Glutamatergic neuron (in vitro differentiated cells): Measurements from ENCODE around the gene S100A7A. TPM values are rescaled to one million over a fixed set of nuclear protein-coding genes. Genes with fewer than 3 reads are reported as not detected.
"Not testable (repeated sequence)": the region's sequence is repeated elsewhere in the genome, so short reads cannot be mapped to it uniquely, and the experiment has no call there.

Experiments used
- DNase-seq: peaks from one replicate; pipeline ENCODE4 v3.0.0; 2022
- H3K27ac Mint-ChIP-seq: one replicate; pipeline ENCODE4 v1.8.0; 2020; ENCODE audit warnings: mild to moderate bottlenecking, mixed read lengths, inconsistent platforms; ENCODE audit not compliant: unreplicated experiment
- H3K27me3 Mint-ChIP-seq: one replicate; pipeline ENCODE4 v1.8.0; 2020; ENCODE audit warnings: mild to moderate bottlenecking, moderate library complexity, mixed read lengths, inconsistent platforms; ENCODE audit not compliant: unreplicated experiment
- H3K36me3 Mint-ChIP-seq: one replicate; pipeline ENCODE4 v1.8.0; 2020; ENCODE audit warnings: mild to moderate bottlenecking, mixed read lengths, inconsistent platforms; ENCODE audit not compliant: unreplicated experiment
- H3K4me1 Mint-ChIP-seq: one replicate; pipeline ENCODE4 v1.8.0; 2020; ENCODE audit warnings: mild to moderate bottlenecking, low read depth, mixed read lengths, inconsistent platforms; ENCODE audit not compliant: unreplicated experiment
- H3K4me3 Mint-ChIP-seq: one replicate; pipeline ENCODE4 v1.8.0; 2020; ENCODE audit warnings: mild to moderate bottlenecking, mixed read lengths, inconsistent platforms; ENCODE audit not compliant: unreplicated experiment
- H3K9me3 Mint-ChIP-seq: one replicate; pipeline ENCODE4 v1.8.0; 2020; ENCODE audit warnings: mild to moderate bottlenecking, moderate library complexity, mixed read lengths, inconsistent platforms; ENCODE audit not compliant: unreplicated experiment
- CTCF ChIP-seq: fragments of 200-600 bp; sonication (generic); IDR thresholded peaks from one replicate; pipeline ENCODE4 v1.5.0; 2021; ENCODE audit not compliant: partially characterized antibody, unreplicated experiment
- total RNA-seq: library from RNA; stranded (reverse); fragmentation: NEBNext Ultra II Directional; extraction: Animal tissue kit (Norgen Biotek cat#: 25700); gene quantifications from one replicate; pipeline ENCODE4 v1.2.1, GENCODE V29; 2021; ENCODE audit not compliant: unreplicated experiment

Gene S100A7A
- total RNA-seq, 1 donor from 2014 or later, result not detected

- no peak for DNase-seq
- peaks cover 14% of the 10 kb centered on the region for H3K27me3 Mint-ChIP-seq
Observed at GRCh38 chr1:153401461-153401860, 14.9 kb upstream of the S100A7A start.

DNA sequence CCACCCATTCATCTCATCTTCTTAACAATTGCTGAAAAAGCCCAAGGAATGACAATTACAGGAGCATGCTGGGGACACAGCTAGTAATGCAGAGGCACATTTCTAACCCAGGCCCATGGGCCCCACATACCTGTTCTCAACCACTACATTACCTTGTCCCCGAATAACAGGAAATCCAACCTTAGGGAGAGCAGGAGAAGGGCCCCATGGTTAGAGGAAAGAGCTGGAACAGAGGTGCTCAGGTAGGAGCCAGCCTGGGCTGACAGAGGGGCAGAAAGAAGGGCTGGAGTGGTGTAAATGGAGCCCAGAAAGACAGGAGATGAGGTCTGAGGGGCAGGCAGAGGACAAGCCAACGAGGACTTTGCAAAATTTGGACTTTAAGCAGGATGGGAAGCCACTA lies 14.1 kb upstream of the S100A7A start:
- Mint-ChIP-seq H3K4me3 (no peak overlapping the region), H3K27me3 (peaks cover 10% of the 10 kb centered on the region), H3K4me1 (peaks cover 1% of the 10 kb centered on the region), H3K9me3 (peaks cover 6% of the 10 kb centered on the region), H3K27ac (no peak overlapping the region), H3K36me3 (no peaks in the 10 kb centered on the region)
- DNase-seq, result no peak
- TF ChIP-seq CTCF, result no peak

More at GRCh38 chr1:153401461-153401860, 14.9 kb upstream of the S100A7A start:
- Mint-ChIP-seq H3K36me3 (no peaks in the 10 kb centered on the region), H3K9me3 (peaks cover 6% of the 10 kb centered on the region), H3K4me3 (no peak overlapping the region), H3K27ac (no peak overlapping the region), H3K4me1 (peaks cover 2% of the 10 kb centered on the region)
- no peak for TF ChIP-seq CTCF

GRCh38 chr1:153403421-153404085 lies 12.8 kb upstream of the S100A7A start:
- H3K4me3 Mint-ChIP-seq, result no peak overlapping the region
- H3K9me3 Mint-ChIP-seq, result peaks cover 12% of the 10 kb centered on the region
- peaks cover 8% of the 10 kb centered on the region for H3K36me3 Mint-ChIP-seq
- H3K4me1 Mint-ChIP-seq, result no peaks in the 10 kb centered on the region
- no peak for TF ChIP-seq CTCF
- no peak for DNase-seq
- H3K27me3 Mint-ChIP-seq, result peaks cover 9% of the 10 kb centered on the region
- no peak overlapping the region for H3K27ac Mint-ChIP-seq

DNA sequence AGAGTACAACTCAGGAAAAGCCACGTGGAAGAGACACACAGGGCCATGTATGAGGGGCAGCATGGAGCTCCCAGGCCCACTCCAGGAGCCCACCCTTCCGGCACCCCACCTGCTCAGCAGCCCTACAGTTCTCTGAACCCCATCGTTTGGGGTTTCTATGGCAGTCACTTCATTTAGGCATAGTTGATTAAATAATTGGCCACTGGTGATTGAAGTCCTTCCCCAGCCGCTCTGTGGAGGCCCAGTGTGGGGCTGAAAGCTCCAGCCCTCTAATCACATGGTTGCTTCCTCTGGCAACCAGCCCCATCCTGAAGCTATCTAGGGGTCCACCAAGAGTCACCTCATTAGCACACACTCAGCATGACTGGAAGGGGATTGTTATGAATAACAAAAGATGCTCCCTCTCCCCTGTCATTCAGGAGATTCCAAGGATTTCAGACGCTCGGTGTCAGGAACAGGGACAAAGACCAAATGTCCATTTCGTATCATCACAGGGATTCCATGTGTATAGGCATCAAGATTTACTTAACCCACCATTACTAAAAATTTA lies 12.2 kb upstream of the S100A7A start:
- H3K4me3 Mint-ChIP-seq, result no peak overlapping the region
- no peaks in the 10 kb centered on the region for H3K4me1 Mint-ChIP-seq
- H3K27me3 Mint-ChIP-seq, result peaks cover 8% of the 10 kb centered on the region
- DNase-seq, result no peak
- peaks cover 13% of the 10 kb centered on the region for H3K9me3 Mint-ChIP-seq
- no peak for TF ChIP-seq CTCF
- peaks cover 8% of the 10 kb centered on the region for H3K36me3 Mint-ChIP-seq
- no peak overlapping the region for H3K27ac Mint-ChIP-seq

- H3K9me3 Mint-ChIP-seq, result peaks cover 15% of the 10 kb centered on the region
- H3K36me3 Mint-ChIP-seq, result peaks cover 8% of the 10 kb centered on the region
- peak; percentile 67 for TF ChIP-seq CTCF
- no peaks in the 10 kb centered on the region for H3K4me1 Mint-ChIP-seq
- DNase-seq, result peak; percentile 61
- H3K27me3 Mint-ChIP-seq, result peaks cover 8% of the 10 kb centered on the region
- no peak overlapping the region for H3K27ac Mint-ChIP-seq
- no peak overlapping the region for H3K4me3 Mint-ChIP-seq
Observed at GRCh38 chr1:153404768-153405167, 11.6 kb upstream of the S100A7A start.

- H3K9me3 Mint-ChIP-seq, result peaks cover 15% of the 10 kb centered on the region
- DNase-seq, H3K4me1 Mint-ChIP-seq, H3K27ac Mint-ChIP-seq, H3K27me3 Mint-ChIP-seq, H3K4me3 Mint-ChIP-seq, H3K36me3 Mint-ChIP-seq: not testable (repeated sequence)
Observed at GRCh38 chr1:153405825-153406599, 10.3 kb upstream of the S100A7A start.

- H3K4me3 Mint-ChIP-seq, DNase-seq, H3K27ac Mint-ChIP-seq, H3K27me3 Mint-ChIP-seq, H3K4me1 Mint-ChIP-seq, H3K36me3 Mint-ChIP-seq: not testable (repeated sequence)
- peaks cover 15% of the 10 kb centered on the region for H3K9me3 Mint-ChIP-seq
Observed at GRCh38 chr1:153407274-153407673, 9.0 kb upstream of the S100A7A start.
